Occipital lobe (tissue), 2 donors: ENCODE data around the gene SRPRB. TPM values are rescaled to one million over a fixed set of nuclear protein-coding genes. Genes with fewer than 3 reads are reported as not detected.

Experiments
- DNase-seq: peaks from one replicate; lab custom pipeline; 2025; lab: John Stamatoyannopoulos, UW
- total RNA-seq: library from RNA; depleted of rRNA; stranded (reverse); fragments of >200 nt; gene quantifications from one replicate; pipeline ENCODE4 v1.2.3, GENCODE V29; 2014

The SRPRB gene
- total RNA-seq, 1 donor from 2014 or later, result 32.8 TPM

DNA sequence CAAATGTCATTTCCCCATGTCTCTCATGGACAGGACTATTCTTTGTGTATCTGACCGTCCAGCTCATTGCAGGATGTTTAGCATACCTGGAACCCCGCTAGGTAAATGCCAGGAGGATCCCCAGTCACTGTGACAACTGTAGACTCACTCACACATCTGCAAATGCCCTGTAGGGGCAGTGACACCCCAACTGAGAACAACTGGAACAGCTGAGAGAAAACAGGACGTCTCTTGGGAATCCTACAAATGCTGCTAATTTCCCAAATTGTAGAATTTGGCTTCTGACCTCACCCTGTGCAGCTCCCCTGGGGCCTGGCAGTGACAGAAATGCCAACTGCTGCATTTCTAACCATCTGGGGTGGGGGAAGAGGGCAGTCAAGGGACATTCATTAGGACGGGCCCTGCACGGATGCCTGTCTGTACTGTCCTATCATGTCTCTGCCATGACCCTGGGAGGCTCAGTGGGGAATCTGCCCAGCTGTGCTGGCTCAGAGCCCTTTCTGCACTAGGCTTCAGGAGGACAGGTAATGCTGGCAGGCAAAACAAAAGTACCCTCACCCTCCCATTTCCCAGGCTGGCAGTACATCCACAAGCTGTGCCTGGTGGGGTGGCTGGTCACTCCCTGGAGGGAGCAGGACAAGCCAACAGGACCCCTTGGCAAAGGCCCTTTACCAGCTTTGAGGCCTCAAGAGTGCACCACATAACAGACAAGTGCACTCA is 59.7 kb downstream of the SRPRB start:
- no peak for DNase-seq

DNA sequence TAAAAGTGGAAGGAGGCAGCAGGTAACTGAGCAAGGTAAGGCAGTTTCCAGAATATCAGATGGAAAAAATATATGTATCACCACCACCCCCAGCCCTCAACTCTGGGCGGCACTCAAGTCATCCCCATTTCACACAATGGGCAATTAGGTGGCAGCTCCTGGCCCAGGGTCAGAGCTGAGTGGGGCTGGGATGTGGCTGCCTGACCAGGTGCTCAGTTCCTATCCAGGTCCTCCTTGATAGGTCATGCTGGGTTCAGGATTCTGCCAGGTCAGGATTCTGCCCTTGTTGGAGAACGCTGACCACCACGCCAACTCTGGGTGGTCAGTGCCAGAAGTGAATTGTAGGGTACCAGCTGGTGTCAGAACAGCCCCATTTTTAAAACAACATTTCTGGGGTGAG is 60.5 kb downstream of the SRPRB start:
- no peak for DNase-seq

DNA sequence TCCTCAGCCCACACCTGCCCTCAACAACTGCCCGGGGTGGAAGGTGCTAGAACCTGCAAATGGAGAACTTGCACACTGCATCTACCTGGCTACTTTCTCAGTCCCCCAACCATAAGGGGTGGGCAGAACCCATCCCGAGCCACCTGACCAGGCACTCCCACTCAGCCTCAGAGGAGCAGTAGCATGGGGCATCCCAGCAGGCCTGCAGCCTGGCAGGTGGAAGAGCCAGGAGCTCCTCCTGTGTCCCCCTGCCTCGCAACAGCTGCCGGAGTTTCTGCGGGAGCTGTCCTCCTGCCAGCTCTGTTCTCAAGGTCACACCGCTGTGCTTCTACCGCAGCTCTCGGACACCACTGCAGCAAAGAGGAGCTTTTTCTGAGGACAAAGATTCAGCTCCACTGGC is 62.6 kb downstream of the SRPRB start:
- no peak for DNase-seq

DNA sequence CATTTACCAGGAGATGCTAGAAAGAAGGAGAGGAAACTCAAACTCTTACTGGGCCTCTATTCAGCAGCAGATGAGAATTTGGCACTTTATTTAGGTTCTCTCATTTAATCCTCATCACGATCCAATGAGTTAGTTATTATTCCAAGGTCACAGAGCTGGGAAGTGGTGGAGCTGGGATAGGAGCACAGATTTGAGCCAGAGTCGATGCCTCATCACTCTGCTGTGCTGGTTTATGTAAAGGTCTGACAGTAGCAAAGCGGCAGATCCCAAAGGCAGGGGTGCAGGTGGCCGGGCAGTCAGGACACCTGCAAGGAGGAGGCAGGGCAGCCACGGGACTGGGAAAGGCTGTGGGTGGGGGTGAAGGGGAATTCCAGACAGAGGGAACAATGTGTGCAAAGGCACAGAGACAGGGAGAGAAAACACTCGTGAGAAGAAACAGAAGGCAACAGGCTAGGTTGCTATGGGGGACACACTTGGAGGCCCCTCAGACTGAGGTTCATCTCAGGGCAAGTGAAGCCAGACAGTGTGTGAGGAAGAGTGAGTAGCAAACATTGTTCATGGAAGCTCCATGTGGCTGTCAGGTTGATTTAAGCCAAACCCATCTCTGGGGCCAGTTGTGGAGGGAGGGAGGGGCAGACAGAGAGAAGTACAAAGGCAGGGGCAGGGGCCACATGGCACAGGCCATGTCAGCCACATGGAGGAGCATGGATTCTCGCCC is 63.3 kb downstream of the SRPRB start:
- no peak for DNase-seq

DNA sequence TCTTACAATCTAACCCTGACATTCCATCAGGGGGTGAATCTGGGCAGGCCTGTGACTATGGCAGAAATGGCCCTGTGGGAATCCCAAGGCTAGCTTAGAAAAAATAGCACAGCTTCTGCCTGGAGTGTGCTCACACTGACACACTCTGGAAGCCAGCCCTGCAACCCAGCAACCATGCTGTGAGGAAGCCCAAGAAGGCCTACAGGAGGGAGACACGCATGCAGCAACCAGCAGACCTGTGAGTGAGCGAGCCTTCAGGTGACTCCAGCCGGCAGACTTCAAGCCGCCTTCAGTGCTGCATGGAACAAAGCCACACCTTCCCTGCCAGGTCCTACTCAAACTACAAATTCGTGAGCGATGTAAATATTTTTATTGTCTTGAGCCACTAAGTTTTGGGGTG is 64.0 kb downstream of the SRPRB start:
- DNase-seq, result no peak

DNA sequence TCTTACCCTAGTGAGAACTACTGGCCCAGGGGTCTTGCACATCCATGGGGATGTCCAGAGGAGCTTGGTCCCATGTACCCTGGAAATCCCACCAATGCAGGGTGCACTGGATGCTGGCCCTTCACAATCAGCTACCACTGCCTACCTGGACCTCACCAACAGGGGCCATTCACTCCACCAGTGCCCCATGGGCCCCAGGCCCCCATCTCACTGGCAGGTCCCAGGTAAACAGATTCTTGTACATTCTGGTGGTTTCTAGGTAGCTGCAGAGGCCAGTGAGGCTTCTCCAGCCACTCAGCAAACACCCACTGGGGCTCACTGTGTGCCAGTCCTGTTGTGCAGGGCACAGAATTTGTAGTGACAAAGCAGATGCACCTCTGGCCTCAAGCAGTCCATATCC is 65.2 kb downstream of the SRPRB start:
- DNase-seq, result no peak

Other genes with a start within 250 kb of the SRPRB start
- gene CDV3, start 232.1 kb upstream of the SRPRB start, total RNA-seq, result 117 TPM
- 47.9 TPM for gene TOPBP1, start 143.9 kb upstream of the SRPRB start, total RNA-seq
- 2.5 TPM for gene TF, start 59.4 kb upstream of the SRPRB start, total RNA-seq
- 52.6 TPM for gene RAB6B, start 90.1 kb downstream of the SRPRB start, total RNA-seq
- gene SLCO2A1, start 224.1 kb downstream of the SRPRB start, total RNA-seq, result 0.78 TPM